HepG2 (cell line): ENCODE data around the gene RHCE. TPM values are rescaled to one million over a fixed set of nuclear protein-coding genes. Genes with fewer than 3 reads are reported as not detected.

Experiments
- AGO2 ChIP-seq: fragments of 200-400 bp; formaldehyde crosslinking; optimal IDR thresholded peaks from 2 replicates; pipeline ENCODE3; 2017; ENCODE audit warnings: mild to moderate bottlenecking, low read depth, low read length, moderate library complexity
- ATM ChIP-seq: fragments of 450-650 bp; IDR thresholded peaks from 2 replicates; pipeline ENCODE4 v1.7.1; 2017; ENCODE audit warnings: mild to moderate bottlenecking, borderline replicate concordance
- CEBPZ ChIP-seq: IDR thresholded peaks from 2 replicates; pipeline ENCODE4 v1.6.1; 2012; ENCODE audit warnings: low read length, improper control_type of control experiment
- CHD2 ChIP-seq: IDR thresholded peaks from 2 replicates; pipeline ENCODE4 v1.6.1; 2011; ENCODE audit warnings: low read depth, low read length, improper control_type of control experiment
- FOSL2 ChIP-seq: sonication (generic); formaldehyde crosslinking; IDR thresholded peaks from 2 replicates; pipeline ENCODE4 v1.4.0; 2020; ENCODE audit warnings: missing genetic modification reagents
- FOXK1 ChIP-seq: sonication (generic); formaldehyde crosslinking; IDR thresholded peaks from 2 replicates; pipeline ENCODE4 v1.4.0; 2020; ENCODE audit warnings: low read depth, missing genetic modification reagents, borderline replicate concordance
- FOXP1 ChIP-seq, 2 experiments: fragments of 450-650 bp in 1 of 2; IDR thresholded peaks; 2 replicates each; pipeline ENCODE4 v1.6.1; 2017 to 2018; ENCODE audit warnings: antibody characterized with exemption in 1 of 2
- HNRNPK ChIP-seq: fragments of 200-400 bp; formaldehyde crosslinking; IDR thresholded peaks from 2 replicates; pipeline ENCODE4 v1.6.1; 2018; ENCODE audit warnings: low read length, low read depth, moderate library complexity, mild to moderate bottlenecking; ENCODE audit not compliant: poor library complexity, severe bottlenecking
- MAFK ChIP-seq, 2 experiments: IDR thresholded peaks in 1 of 2; conservative IDR thresholded peaks in 1 of 2; 2 replicates each; pipeline ENCODE4 v1.6.1; 2011; ENCODE audit warnings: improper control_type of control experiment in 2 of 2, low read length in 2 of 2
- MBD4 ChIP-seq: IDR thresholded peaks from 2 replicates; pipeline ENCODE4 v1.6.1; 2012; ENCODE audit warnings: low read length, inconsistent platforms, borderline replicate concordance
- ONECUT2 ChIP-seq: sonication (generic); formaldehyde crosslinking; IDR thresholded peaks from 2 replicates; pipeline ENCODE4 v1.4.0; 2020; ENCODE audit warnings: missing genetic modification reagents
- RFX3 ChIP-seq: IDR thresholded peaks from 2 replicates; pipeline ENCODE4 v1.6.1; 2016; ENCODE audit warnings: missing biosample characterization, missing genetic modification reagents
- SYNCRIP ChIP-seq: fragments of 200-400 bp; formaldehyde crosslinking; IDR thresholded peaks from 2 replicates; pipeline ENCODE4 v1.6.1; 2018; ENCODE audit warnings: mild to moderate bottlenecking, low read depth, low read length; ENCODE audit not compliant: insufficient read depth
- YEATS4 ChIP-seq: sonication (generic); formaldehyde crosslinking; IDR thresholded peaks from 2 replicates; pipeline ENCODE4 v1.4.0; 2020; ENCODE audit warnings: missing genetic modification reagents, borderline replicate concordance
- ZBTB21 ChIP-seq: sonication (generic); formaldehyde crosslinking; IDR thresholded peaks from 2 replicates; pipeline ENCODE4 v1.4.0; 2020; ENCODE audit warnings: missing genetic modification reagents
- ZHX1 ChIP-seq: sonication (generic); formaldehyde crosslinking; IDR thresholded peaks from 2 replicates; pipeline ENCODE4 v1.8.1; 2022; ENCODE audit warnings: low read depth, mild to moderate bottlenecking, missing genetic modification reagents
- ZNF343 ChIP-seq: sonication (generic); formaldehyde crosslinking; IDR thresholded peaks from 2 replicates; pipeline ENCODE4 v1.4.0; 2020; ENCODE audit warnings: mild to moderate bottlenecking, missing genetic modification reagents
- ZNF503 ChIP-seq: sonication (generic); formaldehyde crosslinking; IDR thresholded peaks from 2 replicates; pipeline ENCODE4 v1.4.0; 2020; ENCODE audit warnings: missing genetic modification reagents
- ZNF563 ChIP-seq: sonication (generic); formaldehyde crosslinking; IDR thresholded peaks from 2 replicates; pipeline ENCODE4 v1.8.0; 2022; ENCODE audit warnings: mild to moderate bottlenecking, moderate library complexity, missing genetic modification reagents
- ZNF878 ChIP-seq: sonication (generic); formaldehyde crosslinking; IDR thresholded peaks from 2 replicates; pipeline ENCODE4 v1.8.1; 2023; ENCODE audit warnings: mild to moderate bottlenecking, missing genetic modification reagents, moderate library complexity
- polyA plus RNA-seq, 8 experiments: library from polyadenylated mRNA; depleted of rRNA in 3 of 8; stranded (reverse) in 7 of 8; unstranded in 1 of 8; fragments of >200 nt; fragmentation: Illumina TruSeq in 4 of 8; extraction: Trizol in 4 of 8; gene quantifications; 2 replicates each; pipeline versions ENCODE4 v1.2.1 to v1.2.3, GENCODE V29; 2011 to 2016; ENCODE audit warnings: low read depth in 4 of 8, missing spikeins in 1 of 8, mixed read lengths in 1 of 8; ENCODE audit not compliant: insufficient read depth in 1 of 8
- total RNA-seq, 5 experiments: library from RNA; depleted of rRNA; stranded (reverse); fragments of >200 nt; fragmentation: Illumina TruSeq; extraction: Trizol; gene quantifications; 2 replicates each; pipeline ENCODE4 v1.2.3, GENCODE V29; 2016; ENCODE audit warnings: low read depth in 1 of 5

Gene RHCE
- total and polyA plus RNA-seq, 2 of the 13 experiments (the other 11 are each of a cell fraction or from before 2014, with no cell fraction given) = 0.30 TPM; not detected in 1

- TF ChIP-seq CEBPZ = peak; percentile 81
- no peak for TF ChIP-seq ZNF343
- TF ChIP-seq ZBTB21 (CRISPR knock-in tag) = peak; percentile 67
- no peak for TF ChIP-seq AGO2
- no peak for TF ChIP-seq ONECUT2 (CRISPR knock-in tag)
- peak; percentile 83 for TF ChIP-seq YEATS4 (CRISPR knock-in tag)
- TF ChIP-seq ATM = no peak
- TF ChIP-seq ZHX1 = 0 out of 2 replicates have a peak, but pooled peaks have one; percentile 32
- no peak for TF ChIP-seq FOSL2 (CRISPR knock-in tag)
- peak; percentile 72; the same call in 1 of the 2 replicates for TF ChIP-seq ZNF563 (CRISPR knock-in tag)
- no peak for TF ChIP-seq ZNF503 (CRISPR knock-in tag)
- TF ChIP-seq HNRNPK = no peak
- no peak for TF ChIP-seq RFX3 (CRISPR knock-in tag)
- peak; percentile 51; the same call in 1 of the 2 replicates for TF ChIP-seq FOXK1 (CRISPR knock-in tag)
- 0 out of 2 replicates have a peak, but pooled peaks have one; percentile 45 for TF ChIP-seq CHD2
- TF ChIP-seq MBD4 = no peak
- TF ChIP-seq SYNCRIP = no peak
- 0 out of 2 replicates have a peak, but pooled peaks have one; percentile 41 for TF ChIP-seq ZNF878
- no peak for TF ChIP-seq MAFK (conservative IDR thresholded peaks at IDR 0.05 in 1 of 2, IDR thresholded peaks at IDR 0.05 in 1 of 2; ENCODE audit: low read length in 2 of 2)
- no peak for TF ChIP-seq FOXP1 (IDR thresholded peaks at IDR 0.05)
- TF ChIP-seq FOXP1 (CRISPR knock-in tag; IDR thresholded peaks at IDR 0.05) = no peak; the same call in 1 of the 2 replicates
Observed at GRCh38 chr1:25430073-25430966, 9.7 kb upstream of the RHCE start, which contains the start of gene MACO1 (continued).
